GM19023 (cell line): ENCODE results near the gene ANKS3.

Experiments used
- ATAC-seq: cut with Tn5 transposase; IDR thresholded peaks from one replicate; pipeline ENCODE4 v1.9.1; 2021; ENCODE audit warnings: mild to moderate bottlenecking, moderate library complexity; ENCODE audit not compliant: unreplicated experiment

ANKS3 gene

DNA sequence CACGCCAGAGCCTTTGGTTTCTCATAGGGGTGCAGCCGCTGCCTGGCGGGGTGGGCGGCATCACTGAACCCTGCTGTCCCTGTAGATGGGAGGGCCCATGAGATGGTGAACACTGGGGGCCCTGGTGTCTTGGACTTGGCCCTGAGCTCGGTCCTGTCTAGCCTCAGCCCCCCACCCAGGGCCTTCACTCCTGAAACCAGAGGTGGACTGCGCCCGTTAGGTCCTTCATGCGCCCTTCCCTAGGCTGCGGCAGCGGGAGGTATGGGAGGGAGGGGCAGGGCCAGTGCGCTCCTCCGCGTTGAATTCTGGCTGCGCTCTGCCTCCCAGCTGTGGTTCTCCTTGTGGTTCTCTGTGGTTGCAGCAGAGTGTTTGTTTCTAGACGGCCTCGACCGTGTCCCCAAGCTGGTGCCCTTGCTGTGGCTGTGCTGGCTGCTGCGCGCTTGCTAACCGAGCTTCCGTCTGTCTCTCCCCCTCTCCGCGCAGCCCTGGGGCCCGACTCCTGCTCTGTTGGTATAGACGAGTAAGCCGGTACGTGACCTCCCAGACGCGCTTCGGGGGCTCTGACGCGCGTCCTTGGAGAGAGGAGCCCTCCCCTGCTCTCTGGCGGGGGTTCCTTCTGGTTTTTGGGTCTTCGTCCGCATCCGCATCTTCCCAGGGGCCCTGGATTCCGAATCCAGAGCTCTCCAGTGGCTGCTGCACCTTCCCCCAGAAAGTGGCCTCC is 48.1 kb downstream of the ANKS3 start:
- no peak for ATAC-seq

DNA sequence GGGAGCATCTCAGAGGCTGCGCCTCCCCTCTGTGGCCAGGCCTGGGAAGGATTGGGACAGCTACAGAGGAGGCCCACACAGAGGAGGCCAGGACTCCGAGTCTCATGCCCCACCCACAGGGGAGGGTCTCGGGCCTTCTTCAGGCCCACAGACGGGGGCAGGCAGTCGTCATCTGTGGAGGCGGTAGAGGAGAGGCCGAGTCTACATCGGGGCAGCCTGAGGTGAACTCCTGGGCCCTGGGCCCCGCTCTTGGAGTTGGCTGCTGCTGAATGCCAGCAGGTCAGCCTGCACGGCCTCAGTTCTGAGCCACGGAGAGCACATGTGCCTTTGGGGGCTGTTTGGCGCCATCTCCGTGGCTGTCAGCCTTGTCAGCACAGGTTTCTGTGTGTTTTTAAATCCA is 48.8 kb downstream of the ANKS3 start:
- no peak for ATAC-seq

DNA sequence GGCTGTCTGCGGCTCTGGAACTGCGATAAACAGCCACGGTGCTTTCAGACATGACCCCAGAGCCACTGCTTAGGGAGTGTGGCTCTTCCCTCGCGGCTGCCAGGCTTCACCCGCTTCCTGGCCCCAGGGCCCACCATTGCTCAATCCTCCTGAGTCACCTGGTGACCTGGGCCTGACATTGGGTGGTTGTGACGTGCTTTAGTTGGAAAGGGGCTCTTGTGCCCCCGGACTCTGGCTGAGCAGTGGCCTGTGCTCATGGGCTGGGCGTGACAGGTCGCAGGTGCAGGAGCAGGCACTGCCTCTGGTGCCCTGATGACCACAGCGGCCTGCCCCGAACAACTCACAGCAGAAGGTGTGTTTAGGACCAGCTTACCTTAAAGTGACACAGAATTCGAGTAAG is 49.3 kb downstream of the ANKS3 start:
- no peak for ATAC-seq

DNA sequence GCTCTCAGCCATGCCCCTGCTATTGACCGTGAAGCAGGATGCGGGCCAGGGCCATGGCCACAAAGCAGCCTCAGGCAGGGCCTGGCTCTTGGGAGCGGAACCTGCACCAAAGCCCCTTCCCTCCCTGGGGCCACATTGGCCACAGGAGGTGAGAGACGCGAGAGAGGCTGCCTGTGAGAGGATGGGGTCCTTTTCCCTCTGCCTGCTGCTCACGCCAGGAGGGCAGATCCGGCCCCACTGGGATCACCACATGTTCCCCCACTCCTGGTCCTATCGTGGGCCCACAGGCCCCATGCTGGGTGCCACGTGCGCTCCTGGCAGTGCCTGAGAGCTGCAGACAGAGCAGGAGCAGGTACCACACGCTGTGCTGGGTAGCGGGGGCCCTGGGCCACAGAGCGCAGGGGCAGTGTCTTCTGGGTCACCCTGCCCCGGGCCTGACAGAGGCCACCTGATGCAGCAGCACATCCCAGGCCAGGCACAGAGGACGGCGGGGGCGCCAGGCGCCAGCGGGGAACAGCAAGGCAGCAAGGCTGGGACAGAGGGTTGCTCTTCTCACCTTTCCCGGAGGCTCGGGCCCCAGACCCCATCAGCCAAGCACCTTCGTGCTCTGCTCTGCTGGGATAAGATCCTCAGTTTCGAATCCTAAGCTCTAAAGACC is 49.9 kb downstream of the ANKS3 start:
- no peak for ATAC-seq

DNA sequence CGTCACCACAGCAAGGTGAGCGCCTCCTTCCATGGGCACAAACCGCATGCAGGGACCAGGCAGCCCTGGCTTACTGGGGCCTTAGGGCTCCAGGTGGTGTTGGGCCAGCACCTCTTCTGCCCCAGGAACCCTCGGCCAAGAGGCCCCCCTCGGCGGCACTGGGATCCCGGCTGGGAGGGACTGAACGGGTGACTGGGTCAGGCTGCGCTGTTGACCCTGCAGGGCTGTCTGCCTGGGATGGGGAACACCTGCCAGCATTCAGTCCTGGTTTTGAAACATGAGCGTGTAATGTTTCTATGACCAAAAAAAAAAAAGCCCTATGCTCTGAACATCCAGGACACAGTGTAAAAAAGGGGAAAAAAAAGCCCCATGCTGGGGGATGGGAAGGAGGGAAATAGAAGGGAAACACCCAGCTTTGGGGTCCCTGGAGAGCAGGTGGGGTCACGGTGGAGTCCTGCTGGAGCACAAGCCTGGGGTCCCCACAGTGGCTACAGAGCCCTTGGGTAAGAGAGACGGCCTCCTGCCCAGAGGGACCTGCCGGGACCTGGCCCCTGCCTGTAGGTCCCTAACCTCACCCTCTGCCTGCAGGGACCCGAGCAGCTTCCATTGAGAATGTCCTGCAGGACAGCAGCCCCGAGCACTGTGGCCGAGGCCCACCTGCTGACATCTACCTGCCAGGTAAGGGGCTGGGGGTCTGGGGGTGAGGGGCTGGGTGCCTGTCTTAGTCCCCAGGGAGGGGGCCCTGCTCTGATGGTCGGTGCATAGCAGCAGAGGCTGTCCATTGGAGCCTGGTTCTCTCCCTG is 50.6 kb downstream of the ANKS3 start:
- ATAC-seq, result no peak

DNA sequence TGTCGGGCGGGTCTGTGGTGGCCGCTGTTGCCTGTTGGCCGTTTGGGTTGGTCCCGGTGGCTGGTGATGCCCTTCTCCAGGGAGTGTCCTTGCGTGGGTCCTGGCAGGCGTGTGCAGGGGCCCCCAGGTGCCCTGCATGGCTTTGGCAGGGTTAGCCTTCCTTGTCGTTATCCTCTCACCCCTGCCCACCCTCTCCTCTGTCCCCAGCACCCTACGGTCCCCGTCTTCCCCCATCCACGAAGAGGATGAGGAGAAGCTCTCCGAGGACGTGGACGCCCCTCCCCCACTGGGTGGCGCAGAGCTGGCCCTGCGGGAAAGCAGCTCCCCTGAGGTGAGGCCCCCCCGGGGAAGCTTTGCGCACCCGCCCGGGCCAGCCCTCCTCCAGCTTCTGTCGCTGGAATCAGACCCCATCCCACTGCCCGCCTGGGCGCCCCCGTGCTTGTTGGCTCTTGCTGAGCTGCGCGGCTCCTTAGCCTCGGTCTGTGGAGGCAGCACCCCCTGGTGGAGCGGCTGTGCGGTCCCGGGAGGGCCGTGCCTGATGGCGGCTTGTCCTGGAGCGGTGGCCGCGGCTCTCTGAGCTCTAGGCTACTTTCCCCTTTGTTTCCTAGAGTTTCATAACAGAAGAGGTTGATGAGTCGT is 51.3 kb downstream of the ANKS3 start:
- no peak for ATAC-seq

DNA sequence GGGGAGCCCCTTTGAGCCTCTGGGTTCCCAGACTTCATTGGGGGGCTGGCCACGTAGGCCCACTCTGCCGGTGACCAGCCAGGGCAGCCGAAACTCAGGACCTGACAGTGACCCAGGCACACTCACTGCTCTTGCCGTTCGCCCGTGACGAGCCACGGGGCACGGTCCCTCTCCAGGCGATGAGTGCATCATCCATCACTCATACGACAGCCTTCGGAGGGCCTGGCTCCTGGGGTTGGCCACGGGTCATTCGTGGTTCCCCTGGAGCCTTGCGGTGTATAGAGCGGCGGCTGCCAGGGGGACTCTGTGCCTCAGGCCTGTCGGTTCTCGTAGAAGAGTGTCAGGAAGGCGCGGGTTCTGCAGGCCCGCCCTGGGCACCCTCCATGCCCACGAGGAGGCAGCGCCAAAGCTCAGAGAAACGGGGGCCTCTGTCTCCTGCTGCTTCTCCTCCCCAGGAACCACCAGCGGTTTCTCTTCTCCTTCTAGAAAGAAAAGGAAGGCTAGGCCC is 51.9 kb downstream of the ANKS3 start:
- ATAC-seq, result no peak

DNA sequence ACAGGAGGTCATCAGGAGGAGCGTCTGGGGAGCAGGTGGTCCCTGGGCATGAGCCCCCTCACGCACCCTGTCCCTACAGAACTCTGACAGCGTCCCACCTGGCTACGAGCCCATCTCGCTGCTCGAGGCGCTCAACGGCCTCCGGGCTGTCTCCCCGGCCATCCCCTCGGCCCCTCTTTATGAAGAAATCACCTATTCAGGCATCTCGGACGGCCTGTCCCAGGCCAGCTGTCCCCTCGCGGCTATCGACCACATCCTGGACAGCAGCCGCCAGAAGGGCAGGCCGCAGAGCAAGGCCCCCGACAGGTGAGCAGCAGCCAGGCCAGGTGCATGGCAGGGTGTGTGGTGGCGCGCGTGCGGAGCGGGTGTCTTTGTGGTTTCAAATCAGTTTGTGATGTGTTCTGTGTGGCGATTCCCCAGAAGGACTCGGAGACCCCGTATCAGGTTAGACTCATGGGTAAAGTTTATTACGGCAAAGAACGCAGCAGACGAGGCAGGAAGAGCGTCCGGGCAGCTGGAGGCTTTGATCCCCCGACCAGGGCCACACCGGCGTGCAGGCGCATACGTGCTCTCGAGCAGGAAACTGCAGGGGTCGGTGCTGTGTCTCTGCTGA is 52.5 kb downstream of the ANKS3 start:
- no peak for ATAC-seq

DNA sequence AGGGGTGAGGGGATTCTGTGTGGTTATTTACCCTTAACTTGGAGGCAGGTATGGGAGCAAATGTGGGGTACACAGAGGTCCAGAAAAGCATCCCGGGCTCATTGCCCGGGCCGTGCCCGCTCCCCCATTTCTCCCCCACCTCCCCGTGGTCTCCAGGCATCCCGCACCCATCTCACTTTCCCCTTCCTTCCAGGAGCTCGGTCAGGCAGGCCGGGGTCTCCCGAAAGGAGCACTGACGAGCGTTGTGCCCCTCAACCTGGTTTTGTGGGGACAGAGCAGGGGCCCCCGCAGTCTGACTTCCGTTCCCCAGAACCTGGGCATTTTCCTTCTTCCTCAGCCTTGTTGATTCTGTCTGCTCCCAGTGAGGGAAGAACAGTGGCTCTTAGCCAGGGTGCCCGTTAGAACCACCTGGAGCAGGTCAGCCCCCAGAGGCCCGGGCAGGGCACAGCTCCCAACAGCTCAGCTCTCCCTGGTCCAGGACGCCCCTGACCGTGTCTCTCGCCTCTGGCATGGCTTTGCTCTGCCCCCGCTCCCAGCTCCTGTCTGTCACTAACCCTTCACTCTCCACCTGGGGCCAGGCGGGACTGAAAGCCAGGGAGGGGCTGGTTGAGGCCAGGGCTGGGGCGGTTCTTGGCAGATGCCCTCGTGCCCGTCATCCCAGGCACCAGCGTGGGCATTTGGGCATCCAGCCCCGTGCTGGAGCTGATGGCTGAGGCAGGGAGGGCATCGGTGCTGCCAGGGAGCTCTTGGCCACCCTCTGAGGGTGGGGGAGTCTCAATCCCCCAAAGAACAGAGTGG is 53.2 kb downstream of the ANKS3 start:
- ATAC-seq, result no peak

DNA sequence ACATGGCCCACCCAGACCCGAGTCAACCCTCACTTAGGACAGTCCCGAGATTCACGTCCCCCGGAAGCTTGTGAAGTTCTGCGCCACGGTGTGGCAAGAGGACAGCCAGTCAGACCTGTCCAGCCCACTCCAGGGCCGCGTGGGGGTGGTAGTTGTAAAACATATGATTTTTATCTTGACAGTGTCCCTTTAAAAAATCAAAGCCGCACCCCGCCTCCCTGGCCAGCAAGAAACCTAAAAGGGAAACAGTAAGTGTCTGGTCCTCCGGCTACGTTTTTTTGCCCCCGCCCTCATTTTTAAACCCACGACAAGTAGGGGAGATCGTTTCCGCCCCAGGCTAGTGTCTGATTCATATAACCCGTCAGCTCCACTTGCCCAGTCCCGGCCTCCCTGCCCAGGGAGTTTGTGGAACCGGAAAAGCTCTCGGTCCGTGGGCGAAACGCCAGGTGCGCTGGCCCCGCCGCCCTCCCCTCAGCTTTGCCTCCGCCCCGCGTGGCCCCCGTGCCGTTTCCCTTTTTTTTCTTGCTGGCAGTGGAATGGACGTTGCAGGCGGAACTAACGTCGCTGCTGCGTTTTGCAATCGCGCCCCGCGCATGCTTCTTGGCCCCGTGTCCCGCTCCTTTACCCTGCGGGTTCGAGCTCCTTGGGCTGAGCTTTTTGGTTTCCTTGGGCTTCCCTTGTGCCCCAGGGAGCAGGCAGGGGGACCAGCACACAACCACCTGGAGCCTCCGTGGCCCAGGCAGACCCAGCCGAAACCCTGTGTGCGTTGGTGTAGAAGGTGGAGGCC is 54.0 kb downstream of the ANKS3 start:
- no peak for ATAC-seq

DNA sequence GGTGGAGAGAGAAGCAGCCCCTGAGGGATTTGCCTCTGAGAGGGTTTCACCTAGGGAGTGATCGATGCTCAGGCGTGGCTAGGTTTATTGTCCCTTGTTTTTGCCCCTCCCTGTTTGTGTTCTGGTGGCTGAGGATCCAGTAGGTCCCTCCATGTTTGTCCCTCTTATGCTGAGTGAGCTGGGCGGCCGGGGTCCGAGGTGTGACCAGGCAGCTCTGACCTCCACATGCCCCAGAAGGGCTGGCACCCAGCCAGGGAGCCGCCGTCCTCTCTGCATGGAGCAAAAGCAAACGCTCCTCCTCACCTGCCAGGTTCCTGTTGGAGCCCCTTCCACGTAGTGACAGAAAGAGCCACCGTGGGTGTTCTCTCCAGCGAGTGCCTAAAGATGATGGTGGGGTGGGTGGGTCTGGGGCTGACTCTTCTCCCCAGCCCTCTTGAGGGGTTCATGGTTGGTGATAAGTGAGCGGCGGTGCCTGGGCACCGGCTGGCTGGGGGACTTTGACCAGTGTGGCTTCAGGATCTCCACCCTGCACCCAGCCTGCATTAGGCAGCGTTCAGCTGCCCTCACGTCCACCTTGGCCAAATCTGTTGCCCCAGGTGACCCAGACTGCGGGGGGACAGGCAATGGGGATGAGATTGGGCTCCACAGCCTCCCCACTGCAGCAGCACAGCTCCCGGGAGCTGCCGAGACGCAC is 54.8 kb downstream of the ANKS3 start:
- no peak for ATAC-seq

DNA sequence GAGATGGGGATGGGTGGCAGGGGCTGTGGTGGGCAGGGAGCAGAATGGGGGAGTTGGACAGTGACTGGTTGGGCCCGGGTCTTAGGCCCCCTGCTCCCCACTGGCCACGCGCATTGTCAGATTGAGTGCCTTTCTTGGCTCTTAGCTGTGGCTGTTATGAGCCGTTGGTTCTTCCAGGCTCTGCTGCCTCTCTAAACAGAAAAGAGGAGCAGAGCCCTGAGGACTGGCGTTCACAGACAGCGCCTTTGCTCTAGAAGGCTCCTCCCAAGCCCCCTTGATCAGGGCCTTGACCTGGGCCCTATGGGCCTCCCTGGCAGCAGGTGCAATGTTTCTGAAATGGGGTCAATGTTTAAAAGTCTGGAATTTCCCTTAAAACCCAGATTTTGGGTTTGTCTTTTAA is 55.5 kb downstream of the ANKS3 start:
- no peak for ATAC-seq

DNA sequence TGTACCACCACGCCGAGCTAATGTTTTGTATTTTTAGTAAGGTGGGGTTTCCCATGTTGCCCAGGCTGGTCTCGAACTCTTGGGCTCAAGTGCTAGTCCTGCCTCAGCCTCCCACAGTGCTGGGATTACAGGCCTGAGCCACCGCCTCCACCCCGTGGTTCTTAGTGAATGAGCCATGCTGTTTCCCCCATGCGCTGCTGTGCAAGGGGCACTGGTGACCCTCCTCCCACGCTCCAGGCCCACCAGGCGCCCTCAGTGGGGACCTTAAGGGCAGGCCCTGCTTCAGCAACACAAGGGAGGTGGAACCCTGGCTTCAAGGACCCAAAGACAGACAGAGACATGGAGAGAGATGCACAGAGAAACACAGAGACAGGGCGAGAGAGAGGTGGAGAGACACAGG is 56.1 kb downstream of the ANKS3 start:
- no peak for ATAC-seq

DNA sequence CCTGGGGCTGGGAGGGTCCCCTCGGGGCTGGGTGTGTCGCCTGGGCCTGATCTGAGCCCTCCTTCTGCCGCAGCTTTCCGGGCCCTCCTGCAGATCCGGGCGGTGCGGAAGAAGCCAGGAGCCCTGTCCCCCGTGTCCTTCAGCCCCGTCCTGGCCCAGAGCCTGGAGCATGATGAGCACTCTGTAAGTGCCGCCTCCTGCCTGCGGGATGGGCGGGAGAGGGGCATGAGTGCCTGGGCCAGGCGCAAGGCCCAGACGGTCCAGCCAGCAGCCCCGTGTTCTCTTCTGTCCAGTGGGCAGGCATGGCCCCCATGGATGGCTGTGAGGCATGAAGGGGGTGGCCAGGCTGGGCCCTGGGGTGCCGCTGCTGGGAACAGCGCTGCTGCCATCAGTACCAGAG is 56.7 kb downstream of the ANKS3 start:
- ATAC-seq, result no peak

DNA sequence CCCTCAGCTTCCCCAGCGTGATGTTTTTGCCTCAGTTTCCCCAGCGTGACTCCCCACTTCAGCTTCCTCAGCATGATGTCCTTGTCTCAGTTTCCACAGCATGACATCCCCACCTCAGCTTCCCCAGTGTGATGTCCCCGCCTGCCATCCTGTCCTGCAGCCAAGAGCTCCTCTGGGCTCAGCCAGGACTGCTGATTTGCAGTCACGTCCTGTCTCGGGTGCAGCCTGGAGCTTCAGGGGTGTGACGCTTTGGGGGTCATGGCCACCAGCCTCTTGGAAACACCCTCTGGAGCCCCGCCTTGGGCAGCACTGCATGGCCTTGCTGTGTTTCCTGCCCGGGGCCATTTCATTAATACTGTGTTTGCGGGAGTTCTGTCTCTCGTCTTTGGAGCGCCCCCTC is 57.2 kb downstream of the ANKS3 start:
- no peak for ATAC-seq

DNA sequence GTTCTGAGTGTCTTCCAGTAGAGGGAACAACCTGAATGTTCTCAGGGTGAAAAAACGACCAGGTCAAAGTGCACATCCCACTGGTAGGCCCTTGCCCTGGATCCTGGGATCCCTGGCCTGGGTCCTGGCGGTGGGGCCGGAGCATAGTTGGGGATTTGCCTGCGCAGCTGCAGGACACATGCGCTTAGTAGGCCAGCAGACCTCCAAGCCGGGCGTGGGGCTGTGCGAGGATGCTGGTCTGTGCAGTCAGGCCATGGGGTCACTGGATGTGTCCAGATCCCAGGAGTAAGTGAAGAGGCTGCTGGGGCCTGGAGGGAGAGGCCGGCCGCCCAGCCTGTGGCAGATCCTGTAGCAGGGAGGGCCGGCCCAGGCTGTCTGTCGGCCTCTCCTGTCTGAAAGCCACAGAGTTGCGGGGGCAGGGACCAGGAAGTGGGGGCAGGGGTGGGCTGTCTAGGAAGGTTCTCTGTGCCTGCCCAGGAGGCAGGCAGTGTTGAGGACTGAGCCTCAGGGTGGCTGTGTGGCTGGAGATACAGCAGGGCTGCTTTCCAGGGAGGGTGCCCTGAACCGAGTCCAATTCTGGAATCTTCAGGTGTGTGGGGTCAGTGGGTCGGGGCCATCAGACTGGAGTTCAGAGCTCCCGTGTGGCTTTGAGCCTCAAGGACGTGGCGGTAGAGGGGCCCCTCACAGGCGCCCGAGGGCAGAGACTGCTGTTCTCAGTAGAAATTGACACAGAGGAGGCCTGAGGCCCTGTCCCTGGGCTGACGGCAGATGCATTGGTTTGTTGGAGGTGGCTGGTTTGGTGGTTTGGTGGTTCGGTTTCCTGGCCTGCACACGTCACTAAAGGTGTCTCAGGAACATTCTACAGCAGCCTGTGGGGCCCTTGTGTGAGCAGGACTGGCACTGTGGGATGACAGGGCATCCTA is 57.9 kb downstream of the ANKS3 start:
- no peak for ATAC-seq

DNA sequence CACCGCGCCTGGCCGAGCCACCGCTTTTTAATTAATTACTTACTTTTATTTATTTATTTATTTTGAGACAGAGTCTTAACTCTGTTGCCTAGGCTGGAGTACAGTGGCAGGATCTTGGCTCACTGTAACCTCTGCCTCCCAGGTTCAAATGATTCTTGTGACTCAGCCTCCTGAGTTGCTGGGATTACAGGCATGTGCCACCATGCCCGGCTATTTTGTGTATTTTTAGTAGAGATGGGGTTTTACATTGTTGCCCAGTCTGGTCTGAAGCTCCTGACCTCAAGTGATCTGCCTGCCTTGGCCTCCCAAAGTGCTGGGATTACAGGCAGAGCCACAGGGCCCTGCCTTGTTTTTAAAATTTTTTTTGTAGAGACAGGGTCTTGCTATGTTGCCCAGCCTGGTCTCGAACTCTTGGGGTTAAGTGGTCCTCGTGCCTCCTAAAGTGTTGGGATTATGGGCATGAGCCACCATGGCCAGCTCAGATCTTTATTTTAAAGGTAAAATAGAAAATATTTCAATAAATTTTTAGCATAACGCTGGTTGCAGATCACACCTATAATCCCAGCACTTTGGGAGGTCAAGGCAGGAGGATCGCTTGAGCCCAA is 59.0 kb downstream of the ANKS3 start:
- ATAC-seq, result no peak
